ENCODE results near the gene LAMC3.

The LAMC3 gene

GRCh38 chr9:131068076-131068816 lies 59.3 kb downstream of the LAMC3 start:
- no peak for DNase-seq (ENCODE audit: extremely low read depth in 1 of 2, low read depth in 1 of 2)

GRCh38 chr9:131069699-131070098 lies 60.7 kb downstream of the LAMC3 start:
- no peak for DNase-seq (ENCODE audit: extremely low read depth in 1 of 2, low read depth in 1 of 2)

- DNase-seq (ENCODE audit: extremely low read depth in 1 of 2, low read depth in 1 of 2): no peak
Observed at GRCh38 chr9:131072107-131072870, 63.3 kb downstream of the LAMC3 start.

DNA sequence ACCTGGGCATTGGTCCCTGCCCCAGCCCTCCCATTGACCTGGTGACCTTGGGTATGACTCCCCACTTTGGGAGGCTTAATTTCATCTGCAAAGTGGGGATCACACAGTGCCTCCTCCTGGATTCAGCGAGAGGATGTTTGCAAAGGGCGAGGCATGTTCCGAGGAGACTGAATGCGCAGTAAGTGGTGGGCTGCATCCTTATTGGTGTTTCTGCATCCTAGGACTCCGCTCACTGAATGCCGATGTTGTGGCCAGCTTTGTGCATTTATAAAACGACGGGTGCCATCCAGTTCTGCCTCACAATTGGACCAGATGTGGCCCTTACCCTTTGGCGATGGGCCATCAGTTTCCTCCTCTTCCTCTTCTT lies 63.9 kb downstream of the LAMC3 start:
- no peak for DNase-seq (ENCODE audit: extremely low read depth in 1 of 2, low read depth in 1 of 2)

- no peak for DNase-seq (ENCODE audit: extremely low read depth in 1 of 2, low read depth in 1 of 2)
Observed at GRCh38 chr9:131076347-131077195, 67.6 kb downstream of the LAMC3 start.

DNA sequence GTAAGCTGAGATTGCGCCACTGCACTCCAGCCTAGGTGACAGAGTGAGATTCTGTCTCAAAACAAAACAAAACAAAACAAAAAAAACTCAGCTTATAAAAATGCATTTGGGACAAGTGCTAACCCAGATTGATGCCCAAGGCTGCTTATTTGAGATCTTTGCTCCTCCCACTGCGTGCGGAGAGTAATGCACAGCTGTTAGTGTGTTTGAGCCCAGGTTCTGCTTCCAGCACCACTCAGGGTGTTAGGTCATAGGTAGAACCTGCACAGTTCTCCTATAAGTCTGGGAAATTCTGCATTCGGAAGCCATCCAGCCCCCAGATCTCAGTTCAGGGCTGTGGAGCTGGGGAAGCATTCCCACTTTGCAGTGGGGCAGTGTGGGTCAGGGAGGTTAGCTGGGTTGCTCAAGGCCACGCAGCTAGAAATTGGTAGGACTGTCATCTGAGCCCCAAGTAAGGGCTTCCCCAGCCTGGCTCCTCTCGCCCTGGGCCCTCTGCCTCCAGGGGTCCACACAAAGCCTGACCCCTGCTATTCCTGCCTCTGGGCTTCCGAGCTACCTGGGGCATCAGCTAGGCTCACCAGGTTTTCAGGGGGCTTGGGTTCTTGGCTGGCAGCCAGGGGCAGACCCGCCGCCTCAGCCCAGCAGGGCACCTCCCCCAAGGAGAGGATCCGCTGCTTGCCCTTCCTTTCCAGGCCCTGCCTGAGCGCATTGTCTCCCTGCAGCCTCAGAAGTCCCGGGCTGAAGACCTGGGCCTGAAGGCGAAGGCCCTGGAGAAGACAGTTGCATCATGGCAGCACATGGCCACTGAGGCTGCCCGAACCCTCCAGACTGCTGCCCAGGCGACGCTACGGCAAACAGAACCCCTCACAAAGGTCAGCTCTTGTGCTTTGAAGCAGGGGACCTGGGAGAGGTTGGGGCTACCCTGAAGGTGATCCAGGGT lies 69.7 kb downstream of the LAMC3 start:
- no peak for DNase-seq (ENCODE audit: extremely low read depth in 1 of 2, low read depth in 1 of 2)

DNA sequence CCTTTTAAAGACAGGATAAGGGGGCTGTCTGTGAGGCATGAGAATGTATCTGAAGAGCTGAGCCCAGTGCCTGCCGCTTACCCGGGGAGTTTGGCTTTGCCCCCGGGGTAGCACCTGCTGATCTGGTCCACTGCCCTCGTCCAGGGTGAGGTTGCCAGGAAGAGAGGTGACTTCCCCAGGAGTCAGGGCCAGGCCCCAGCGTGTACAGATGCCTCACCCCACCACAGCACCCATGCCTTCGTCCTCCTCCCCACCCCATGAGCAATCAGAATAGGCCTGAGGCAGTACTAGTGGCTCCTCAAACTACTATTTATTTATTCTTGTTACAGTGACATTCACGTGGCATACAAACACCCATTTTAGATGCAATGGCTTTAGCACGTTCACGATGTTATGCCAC lies 71.6 kb downstream of the LAMC3 start:
- no peak for DNase-seq (ENCODE audit: extremely low read depth in 1 of 2, low read depth in 1 of 2)

DNA sequence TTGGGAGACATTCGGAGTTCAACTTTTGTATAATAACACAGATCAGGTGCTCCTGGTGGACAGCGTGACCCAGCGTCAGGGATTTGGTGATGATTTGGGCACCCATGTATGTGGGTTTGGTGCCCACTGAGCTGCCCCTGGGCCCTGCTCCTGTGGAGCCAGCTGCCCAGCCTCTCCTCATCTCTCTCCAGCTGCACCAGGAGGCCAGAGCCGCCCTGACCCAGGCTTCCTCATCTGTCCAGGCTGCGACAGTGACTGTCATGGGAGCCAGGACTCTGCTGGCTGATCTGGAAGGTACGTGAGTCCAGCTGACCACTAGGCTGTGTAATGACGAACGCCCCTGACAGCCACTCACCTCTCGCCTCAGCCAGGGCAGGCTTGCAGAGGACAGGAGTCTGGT lies 72.9 kb downstream of the LAMC3 start:
- no peak for DNase-seq (ENCODE audit: extremely low read depth in 1 of 2, low read depth in 1 of 2)

- DNase-seq (ENCODE audit: extremely low read depth in 1 of 2, low read depth in 1 of 2): no peak
Observed at GRCh38 chr9:131082774-131083512, 74.0 kb downstream of the LAMC3 start.

GRCh38 chr9:131084661-131085369 lies 75.8 kb downstream of the LAMC3 start:
- DNase-seq (ENCODE audit: extremely low read depth in 1 of 2, low read depth in 1 of 2): no peak

GRCh38 chr9:131085370-131086122 lies 76.6 kb downstream of the LAMC3 start:
- no peak for DNase-seq (ENCODE audit: extremely low read depth in 1 of 2, low read depth in 1 of 2)

- DNase-seq (ENCODE audit: extremely low read depth in 1 of 2, low read depth in 1 of 2): no peak
Observed at GRCh38 chr9:131087354-131087893, 78.5 kb downstream of the LAMC3 start.

DNA sequence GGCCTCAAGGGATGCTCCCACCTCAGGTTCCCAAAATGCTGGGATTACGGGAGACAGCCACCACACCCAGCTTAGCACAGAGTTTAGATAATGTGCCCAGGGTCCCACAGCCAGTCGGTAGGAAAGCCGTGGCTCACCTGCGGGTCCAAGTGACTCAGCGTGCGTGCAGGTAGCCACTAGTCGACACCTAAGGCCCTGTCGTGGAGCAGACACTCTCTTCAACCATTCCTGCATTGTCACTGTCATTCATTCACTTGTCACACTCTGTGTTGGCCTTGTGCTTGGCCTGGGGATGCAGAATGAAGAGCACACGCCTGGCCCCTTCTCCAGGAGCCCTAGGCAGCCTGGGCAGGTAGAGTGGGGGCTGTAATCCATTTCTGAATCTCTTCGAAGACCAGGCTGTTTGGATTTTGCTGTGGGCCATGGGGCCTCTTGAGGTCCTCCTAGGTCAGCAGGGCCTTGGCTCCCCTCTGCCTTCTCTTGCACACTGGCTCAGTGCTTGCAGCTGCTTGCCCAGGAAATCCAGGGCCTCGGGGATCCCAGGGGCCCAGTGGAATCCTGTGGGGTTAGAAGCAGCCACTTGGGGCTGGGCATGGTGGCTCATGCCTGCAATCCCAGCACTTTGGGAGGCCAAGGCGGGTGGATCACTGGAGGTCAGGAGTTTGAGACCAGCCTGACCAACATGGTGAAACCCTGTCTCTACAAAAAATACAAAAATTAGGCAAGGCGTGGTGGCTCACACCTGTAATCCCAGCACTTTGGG lies 81.2 kb downstream of the LAMC3 start:
- no peak for DNase-seq (ENCODE audit: extremely low read depth in 1 of 2, low read depth in 1 of 2)

- DNase-seq (ENCODE audit: extremely low read depth in 1 of 2, low read depth in 1 of 2): no peak
Observed at GRCh38 chr9:131091352-131091992, 82.5 kb downstream of the LAMC3 start.

DNA sequence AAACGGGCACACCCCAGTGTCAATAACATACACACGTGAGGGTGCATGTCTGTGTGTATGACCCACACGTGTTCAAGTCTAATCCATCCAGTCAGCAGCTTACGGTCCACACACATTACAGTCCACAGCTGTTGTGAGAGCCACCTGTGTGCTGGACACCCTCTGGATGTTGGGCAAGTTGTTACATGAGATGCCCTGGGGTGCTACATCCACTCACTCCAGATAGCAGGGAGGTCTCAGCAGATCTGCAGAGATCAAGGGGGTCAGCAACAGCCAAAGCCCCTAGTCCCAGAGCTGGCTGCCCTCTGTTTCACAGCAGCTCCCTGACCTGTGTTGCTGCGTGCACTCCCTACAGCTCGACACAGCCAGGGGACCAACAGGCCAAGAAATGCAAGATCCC lies 83.1 kb downstream of the LAMC3 start:
- no peak for DNase-seq (ENCODE audit: extremely low read depth in 1 of 2, low read depth in 1 of 2)

DNA sequence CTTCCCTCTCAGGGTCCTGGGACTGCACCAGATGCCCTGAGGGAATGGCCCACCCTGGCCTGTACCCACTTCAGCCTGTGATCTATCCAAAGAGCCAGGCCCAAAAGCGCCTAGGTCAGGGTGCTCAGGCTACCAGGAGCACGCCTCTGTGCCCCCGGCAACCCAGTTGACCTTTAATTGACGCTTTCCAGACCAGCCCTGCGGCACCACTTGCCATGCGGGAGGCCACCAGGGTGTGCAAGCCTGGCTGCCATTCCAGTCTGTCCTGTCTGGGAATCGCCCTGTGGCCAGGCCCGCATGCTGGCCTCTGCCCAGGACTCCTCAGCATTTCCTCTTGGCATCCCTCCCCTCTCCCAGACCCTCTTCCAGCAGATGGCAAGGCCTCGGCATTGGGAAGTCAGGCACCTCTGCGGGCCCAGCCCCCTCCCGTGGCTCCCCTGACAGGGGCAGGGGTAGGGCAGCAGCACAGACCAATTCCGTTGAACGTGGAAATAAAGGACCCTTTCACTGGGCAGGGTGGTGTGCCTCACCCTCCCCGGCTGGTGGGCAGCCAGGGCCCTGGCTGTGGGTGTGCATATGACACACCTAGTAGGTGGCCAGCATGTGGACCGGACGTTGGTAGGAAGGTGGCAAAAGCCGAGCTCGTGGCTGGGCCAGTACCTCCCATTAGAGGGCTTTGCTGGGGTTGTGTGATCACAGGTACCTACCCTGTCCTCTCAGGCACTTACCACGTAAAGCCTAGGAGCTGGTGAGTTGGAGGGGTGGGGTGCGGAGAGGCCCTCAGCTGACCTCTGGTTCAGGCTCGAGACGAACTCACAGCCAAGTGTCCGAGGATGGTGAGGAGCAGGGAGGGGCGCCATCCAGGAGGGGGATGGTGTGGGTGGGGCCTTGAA lies 83.8 kb downstream of the LAMC3 start:
- no peak for DNase-seq (ENCODE audit: extremely low read depth in 1 of 2, low read depth in 1 of 2)

Measured in activated CD8-positive, alpha-beta memory T cell treated with anti-CD3 and anti-CD28 coated beads for 1 hour (primary cell).